Fibroblast of lung (primary cell): Measurements from ENCODE around the gene PODN.

Source experiments
- EZH2 ChIP-seq: IDR thresholded peaks from 2 replicates; pipeline ENCODE4 v1.5.1; 2012; ENCODE audit warnings: low read length, control low read depth, mild to moderate bottlenecking; ENCODE audit errors: missing control alignments
- TF ChIP-seq, protein P1 (sequence below), 2 donors: IDR thresholded peaks in 1 of 2; conservative IDR thresholded peaks in 1 of 2; 1 replicate in 1 of 2; 2 replicates in 1 of 2; pipeline ENCODE4 v1.5.1; 2011 to 2012; ENCODE audit warnings: low read length in 2 of 2, control low read depth in 1 of 2, inconsistent platforms in 1 of 2, low read depth in 1 of 2, mild to moderate bottlenecking in 1 of 2

DNA sequence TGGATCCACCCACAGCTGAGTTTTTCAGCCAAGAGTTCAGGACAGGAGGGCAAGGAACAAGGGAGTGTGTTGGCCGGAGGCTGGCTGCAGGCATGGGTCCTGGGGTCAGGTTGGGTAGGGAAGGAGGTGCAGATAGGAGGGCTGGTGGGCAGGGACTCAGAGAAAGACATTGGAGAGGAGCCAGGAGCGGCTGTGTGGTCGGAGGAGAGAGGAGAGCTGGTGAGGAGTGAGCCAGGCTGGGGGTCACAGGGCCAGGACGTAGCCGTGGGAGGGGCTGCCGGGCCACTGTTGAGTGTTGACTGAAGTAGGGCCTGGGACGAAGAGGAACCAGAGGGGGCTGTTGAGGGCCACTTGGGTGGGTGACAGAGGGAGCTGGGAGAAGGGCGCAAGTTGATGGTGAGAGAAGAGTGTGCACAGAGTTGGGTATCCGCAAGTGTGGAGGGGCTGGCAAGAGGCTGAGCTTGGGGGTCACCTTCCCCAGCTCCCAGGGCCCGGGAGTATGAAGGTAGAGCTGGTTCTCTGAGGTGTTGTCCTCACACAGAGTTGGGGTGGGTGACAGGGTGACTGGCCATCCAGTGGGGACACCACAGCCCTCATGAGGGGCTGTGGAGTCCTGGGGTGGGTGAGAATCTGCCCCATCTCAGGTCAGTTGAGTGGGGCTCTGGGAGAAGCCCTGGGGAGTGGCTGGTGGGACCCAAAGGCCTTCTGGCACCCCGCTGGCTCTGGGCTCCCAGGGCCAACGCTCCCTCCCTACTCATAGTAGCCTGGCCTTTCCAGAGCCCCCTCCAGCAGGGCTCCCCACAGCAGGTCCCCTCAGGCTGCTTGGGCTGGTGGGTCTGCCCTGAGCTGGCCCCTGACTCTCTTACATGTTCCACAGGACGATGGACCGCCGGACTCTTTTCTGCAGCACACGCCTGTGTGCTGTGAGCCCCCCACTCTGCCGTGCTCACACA lies 21.9 kb downstream of the PODN start:
- TF ChIP-seq, protein P1, sequence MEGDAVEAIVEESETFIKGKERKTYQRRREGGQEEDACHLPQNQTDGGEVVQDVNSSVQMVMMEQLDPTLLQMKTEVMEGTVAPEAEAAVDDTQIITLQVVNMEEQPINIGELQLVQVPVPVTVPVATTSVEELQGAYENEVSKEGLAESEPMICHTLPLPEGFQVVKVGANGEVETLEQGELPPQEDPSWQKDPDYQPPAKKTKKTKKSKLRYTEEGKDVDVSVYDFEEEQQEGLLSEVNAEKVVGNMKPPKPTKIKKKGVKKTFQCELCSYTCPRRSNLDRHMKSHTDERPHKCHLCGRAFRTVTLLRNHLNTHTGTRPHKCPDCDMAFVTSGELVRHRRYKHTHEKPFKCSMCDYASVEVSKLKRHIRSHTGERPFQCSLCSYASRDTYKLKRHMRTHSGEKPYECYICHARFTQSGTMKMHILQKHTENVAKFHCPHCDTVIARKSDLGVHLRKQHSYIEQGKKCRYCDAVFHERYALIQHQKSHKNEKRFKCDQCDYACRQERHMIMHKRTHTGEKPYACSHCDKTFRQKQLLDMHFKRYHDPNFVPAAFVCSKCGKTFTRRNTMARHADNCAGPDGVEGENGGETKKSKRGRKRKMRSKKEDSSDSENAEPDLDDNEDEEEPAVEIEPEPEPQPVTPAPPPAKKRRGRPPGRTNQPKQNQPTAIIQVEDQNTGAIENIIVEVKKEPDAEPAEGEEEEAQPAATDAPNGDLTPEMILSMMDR (conservative IDR thresholded peaks at IDR 0.05 in 1 of 2, IDR thresholded peaks at IDR 0.05 in 1 of 2; ENCODE audit: low read depth in 1 of 2, low read length in 2 of 2) = no peak
- no peak for TF ChIP-seq EZH2
